ENCODE results near the gene SLC34A3.
A peak's percentile ranks its signal among the peaks of the same experiment; 100 is the strongest.

The SLC34A3 gene

DNA sequence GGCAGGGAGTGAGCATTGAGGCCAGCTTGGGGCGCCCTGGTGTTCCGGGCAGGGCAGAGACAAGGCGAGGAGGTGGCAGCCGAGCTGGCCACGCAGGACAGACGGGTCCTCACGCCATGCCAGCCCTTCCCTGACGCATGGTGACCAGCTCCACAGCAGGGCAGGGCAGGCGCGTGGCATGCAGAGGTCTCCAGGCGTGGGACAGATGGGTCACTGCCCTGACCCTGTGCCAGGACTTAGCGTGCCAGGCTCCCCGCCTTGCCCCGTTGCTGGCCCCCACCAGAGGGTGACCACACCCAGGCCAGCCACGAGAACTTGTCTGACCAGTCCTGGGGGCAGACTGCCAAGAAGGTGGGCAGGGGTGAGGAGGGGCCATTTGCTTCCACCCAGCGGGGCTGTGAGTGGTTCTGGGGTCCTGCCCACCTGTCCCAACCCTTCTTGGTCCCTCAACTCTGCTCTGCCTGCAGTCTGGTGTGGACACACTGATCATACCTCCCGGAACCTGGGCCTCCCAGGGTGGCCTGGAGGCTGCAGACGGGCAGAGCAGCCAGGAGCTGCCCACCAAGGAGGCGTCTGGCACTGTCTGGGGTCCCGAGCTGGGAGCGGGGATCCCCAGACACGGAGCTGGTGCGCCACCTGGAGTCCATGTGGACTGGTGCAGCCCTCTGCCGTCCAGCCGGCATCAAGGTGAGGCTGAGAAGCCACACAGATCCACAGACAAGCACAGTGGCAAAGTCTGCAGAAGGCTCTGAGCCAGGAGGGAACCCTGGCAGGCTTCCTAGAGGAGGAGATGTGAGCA lies 3.4 kb upstream of the SLC34A3 start, which contains the start of gene RNF224:
Gene RNF224 (plus strand): TSS at position 449 of the 799 bp plus-strand sequence. CDS start 834 bp downstream, outside the sequence.
- TF ChIP-seq, protein P1, sequence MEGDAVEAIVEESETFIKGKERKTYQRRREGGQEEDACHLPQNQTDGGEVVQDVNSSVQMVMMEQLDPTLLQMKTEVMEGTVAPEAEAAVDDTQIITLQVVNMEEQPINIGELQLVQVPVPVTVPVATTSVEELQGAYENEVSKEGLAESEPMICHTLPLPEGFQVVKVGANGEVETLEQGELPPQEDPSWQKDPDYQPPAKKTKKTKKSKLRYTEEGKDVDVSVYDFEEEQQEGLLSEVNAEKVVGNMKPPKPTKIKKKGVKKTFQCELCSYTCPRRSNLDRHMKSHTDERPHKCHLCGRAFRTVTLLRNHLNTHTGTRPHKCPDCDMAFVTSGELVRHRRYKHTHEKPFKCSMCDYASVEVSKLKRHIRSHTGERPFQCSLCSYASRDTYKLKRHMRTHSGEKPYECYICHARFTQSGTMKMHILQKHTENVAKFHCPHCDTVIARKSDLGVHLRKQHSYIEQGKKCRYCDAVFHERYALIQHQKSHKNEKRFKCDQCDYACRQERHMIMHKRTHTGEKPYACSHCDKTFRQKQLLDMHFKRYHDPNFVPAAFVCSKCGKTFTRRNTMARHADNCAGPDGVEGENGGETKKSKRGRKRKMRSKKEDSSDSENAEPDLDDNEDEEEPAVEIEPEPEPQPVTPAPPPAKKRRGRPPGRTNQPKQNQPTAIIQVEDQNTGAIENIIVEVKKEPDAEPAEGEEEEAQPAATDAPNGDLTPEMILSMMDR (IDR thresholded peaks at IDR 0.05; ENCODE audit: low read depth, low read length, missing control alignments) = peak; percentile 91
- no peak within 1 kb of the TSS for H3K4me3 ChIP-seq (ENCODE audit: low read depth, low read length)
- DNase-seq (ENCODE audit: low read depth) = no peak

DNA sequence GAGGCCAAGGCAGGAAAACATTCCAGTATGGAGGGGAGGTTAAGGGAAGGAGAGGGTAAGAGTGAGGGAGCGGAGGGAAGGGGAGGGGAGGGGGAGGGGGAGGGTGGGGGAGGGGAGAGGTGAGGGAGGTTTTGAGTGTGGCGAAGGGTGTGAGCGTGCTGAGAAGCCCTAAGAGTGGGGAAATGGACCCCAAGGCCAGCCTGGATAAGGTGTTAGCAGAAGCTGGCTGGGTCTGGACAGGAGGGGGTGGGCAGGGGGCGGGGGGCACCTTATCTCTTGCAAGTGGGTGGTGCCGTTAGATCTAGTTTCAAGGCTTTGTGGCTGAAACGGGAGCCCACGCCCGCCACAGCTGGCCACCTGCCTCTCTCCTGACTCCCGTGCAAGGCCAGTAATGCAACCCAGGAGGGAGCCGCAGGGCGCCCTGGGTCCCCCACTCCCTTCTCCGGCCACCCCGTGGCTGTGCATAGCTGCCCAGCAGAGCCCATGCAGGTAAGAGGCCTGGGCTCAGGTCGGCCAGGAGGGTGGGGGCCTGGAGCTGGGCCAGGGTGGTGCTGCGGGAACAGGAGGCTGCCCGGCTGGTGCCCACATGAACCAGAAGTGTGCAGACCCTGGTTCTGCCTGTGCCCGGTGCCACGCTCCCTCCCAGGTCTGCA lies 2.7 kb upstream of the SLC34A3 start:
- TF ChIP-seq, protein P1 (IDR thresholded peaks at IDR 0.05; ENCODE audit: low read depth, low read length, missing control alignments) = no peak
- DNase-seq (ENCODE audit: low read depth) = no peak
- H3K4me3 ChIP-seq (ENCODE audit: low read depth, low read length) = no peak overlapping the region

GRCh38 chr9:137228506-137228967 lies 2.2 kb upstream of the SLC34A3 start:
- H3K4me3 ChIP-seq (ENCODE audit: low read depth, low read length) = no peak overlapping the region
- TF ChIP-seq, protein P1 (IDR thresholded peaks at IDR 0.05; ENCODE audit: low read depth, low read length, missing control alignments) = no peak
- no peak for DNase-seq (ENCODE audit: low read depth)

DNA sequence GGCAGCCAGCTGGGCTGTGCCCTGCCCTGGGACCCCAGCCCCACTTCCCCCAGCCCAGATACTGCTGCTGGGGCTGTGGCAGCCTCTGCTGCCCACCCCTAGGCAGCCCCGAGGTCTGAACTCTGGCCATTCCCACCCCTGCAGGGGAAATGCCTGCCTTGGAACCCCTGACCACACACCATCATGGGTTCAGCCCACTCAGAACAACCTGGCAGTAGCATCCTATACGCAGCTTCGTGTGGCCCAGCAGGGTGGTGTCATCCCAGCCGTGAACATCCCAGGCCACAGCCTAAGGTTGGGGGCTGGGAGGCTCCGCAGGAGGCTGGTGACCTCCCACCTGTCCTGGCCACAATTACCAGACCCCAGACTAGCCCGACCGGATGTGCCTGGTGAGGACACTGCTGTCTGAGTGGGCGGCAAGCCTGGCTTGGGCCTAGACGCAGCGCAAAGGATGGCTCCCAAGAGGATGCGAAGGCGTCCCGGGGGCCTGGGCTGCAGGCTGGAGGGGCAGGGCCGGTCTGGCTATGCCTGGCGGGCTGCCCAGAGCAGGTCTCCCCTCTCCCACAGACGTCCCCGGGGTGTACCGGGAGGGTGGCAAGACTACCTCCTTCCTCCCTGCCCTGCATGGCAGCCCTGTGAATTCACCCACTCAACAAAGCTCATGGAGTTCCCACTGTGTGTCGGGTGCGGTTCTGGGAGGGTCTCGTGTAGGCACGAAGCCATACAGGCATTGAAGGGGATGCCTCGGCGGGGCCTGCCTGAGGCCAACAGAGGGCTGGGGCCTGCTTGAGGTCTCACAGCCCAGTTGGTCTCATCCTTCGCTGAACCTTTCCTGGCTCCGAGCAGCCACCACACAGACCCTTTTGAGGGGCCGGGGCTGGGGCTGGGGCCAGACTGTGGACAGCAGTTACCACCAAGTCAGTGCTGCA lies 1.5 kb upstream of the SLC34A3 start:
- no peak for DNase-seq (ENCODE audit: low read depth)
- TF ChIP-seq, protein P1 (IDR thresholded peaks at IDR 0.05; ENCODE audit: low read depth, low read length, missing control alignments) = no peak
- H3K4me3 ChIP-seq (ENCODE audit: low read depth, low read length) = no peak overlapping the region

GRCh38 chr9:137229903-137230704 lies 597 bp upstream of the SLC34A3 start:
- H3K4me3 ChIP-seq (ENCODE audit: low read depth, low read length) = no peak overlapping the region
- DNase-seq (ENCODE audit: low read depth) = no peak
- TF ChIP-seq, protein P1 (IDR thresholded peaks at IDR 0.05; ENCODE audit: low read depth, low read length, missing control alignments) = no peak

Data from GM12864 (cell line).